WERI-Rb-1 (cell line): ENCODE results near the gene GGCX.

ENCODE experiments used
- DNase-seq: peaks from one replicate; pipeline ENCODE4 v3.0.0-alpha.2; 2020
- H3K27ac ChIP-seq: fragments of 250-450 bp; sonication (Bioruptor Pico); 2 replicates; pipeline ENCODE4 v1.5.1; 2020; ENCODE audit warnings: mild to moderate bottlenecking, moderate library complexity
- H3K27me3 ChIP-seq: fragments of 250-450 bp; sonication (Bioruptor Pico); 2 replicates; pipeline ENCODE4 v1.5.1; 2021; ENCODE audit warnings: mild to moderate bottlenecking, low read depth, moderate library complexity; ENCODE audit not compliant: insufficient read depth, severe bottlenecking
- H3K36me3 ChIP-seq: fragments of 250-450 bp; sonication (Bioruptor Pico); 2 replicates; pipeline ENCODE4 v1.5.1; 2020; ENCODE audit warnings: mild to moderate bottlenecking, moderate library complexity
- H3K4me3 ChIP-seq: 2 replicates; pipeline ENCODE4 v1.5.1; 2011; ENCODE audit warnings: low read depth, mild to moderate bottlenecking, control low read depth, low read length
- H3K9me3 ChIP-seq: fragments of 250-450 bp; sonication (Bioruptor Pico); 2 replicates; pipeline ENCODE4 v1.5.1; 2021; ENCODE audit warnings: mild to moderate bottlenecking, moderate library complexity; ENCODE audit not compliant: severe bottlenecking
- CTCF ChIP-seq: IDR thresholded peaks from 2 replicates; pipeline ENCODE4 v1.5.1; 2011; ENCODE audit warnings: low read depth, mild to moderate bottlenecking, control low read depth, inconsistent platforms, low read length

Gene GGCX

GRCh38 chr2:85531589-85531988 lies 29.7 kb downstream of the GGCX start:
- H3K27me3 ChIP-seq: no peaks in the 10 kb centered on the region
- TF ChIP-seq CTCF: no peak
- H3K4me3 ChIP-seq: no peak overlapping the region
- no peak overlapping the region for H3K27ac ChIP-seq
- no peaks in the 10 kb centered on the region for H3K36me3 ChIP-seq
- no peak for DNase-seq
- H3K9me3 ChIP-seq: peaks cover 3% of the 10 kb centered on the region

- Histone ChIP-seq H3K27me3 (no peaks in the 10 kb centered on the region), H3K4me3 (no peak overlapping the region), H3K36me3 (no peaks in the 10 kb centered on the region), H3K9me3 (peaks cover 3% of the 10 kb centered on the region), H3K27ac (no peak overlapping the region)
- DNase-seq: no peak
- no peak for TF ChIP-seq CTCF
These were observed 31.5 kb downstream of the GGCX start for GRCh38 chr2:85529809-85530208.

GRCh38 chr2:85528355-85528754 lies 32.9 kb downstream of the GGCX start:
- peaks cover 3% of the 10 kb centered on the region for H3K9me3 ChIP-seq
- no peak for TF ChIP-seq CTCF
- DNase-seq: no peak
- no peak overlapping the region for H3K4me3 ChIP-seq
- no peaks in the 10 kb centered on the region for H3K36me3 ChIP-seq
- no peak overlapping the region for H3K27ac ChIP-seq
- no peaks in the 10 kb centered on the region for H3K27me3 ChIP-seq

- Histone ChIP-seq H3K9me3 (peaks cover 3% of the 10 kb centered on the region), H3K27me3 (no peaks in the 10 kb centered on the region), H3K36me3 (no peaks in the 10 kb centered on the region), H3K27ac (no peak overlapping the region), H3K4me3 (no peak overlapping the region)
- no peak for DNase-seq
- TF ChIP-seq CTCF: no peak
These were observed 33.5 kb downstream of the GGCX start for GRCh38 chr2:85527787-85528186.

- peaks cover 3% of the 10 kb centered on the region for H3K9me3 ChIP-seq
- no peak for TF ChIP-seq CTCF
- H3K4me3 ChIP-seq: no peak overlapping the region
- DNase-seq: no peak
- no peaks in the 10 kb centered on the region for H3K27me3 ChIP-seq
- H3K36me3 ChIP-seq: no peaks in the 10 kb centered on the region
- no peak overlapping the region for H3K27ac ChIP-seq
These were observed 35.7 kb downstream of the GGCX start for GRCh38 chr2:85525567-85525966.

GRCh38 chr2:85525029-85525428 lies 36.3 kb downstream of the GGCX start:
- no peak overlapping the region for H3K4me3 ChIP-seq
- H3K9me3 ChIP-seq: peaks cover 3% of the 10 kb centered on the region
- no peak for TF ChIP-seq CTCF
- peak overlapping the region; percentile 78 for H3K27ac ChIP-seq
- no peak for DNase-seq
- H3K36me3 ChIP-seq: no peaks in the 10 kb centered on the region
- H3K27me3 ChIP-seq: no peaks in the 10 kb centered on the region
